Stimulated activated CD8-positive, alpha-beta memory T cell treated with anti-CD3 and anti-CD28 coated beads, Interleukin-4, amount 100 ng/mL, for 4 hours (primary cell): ENCODE results near the gene TUBG1.
"Not testable (repeated sequence)": the region's sequence is repeated elsewhere in the genome, so short reads cannot be mapped to it uniquely, and the experiment has no call there.

Experiments used
- DNase-seq, 2 donors: peaks; one replicate each; pipeline ENCODE4 v3.0.0-alpha.2; 2020; ENCODE audit warnings: low read depth in 2 of 2, low spot score in 1 of 2

TUBG1 gene

DNA sequence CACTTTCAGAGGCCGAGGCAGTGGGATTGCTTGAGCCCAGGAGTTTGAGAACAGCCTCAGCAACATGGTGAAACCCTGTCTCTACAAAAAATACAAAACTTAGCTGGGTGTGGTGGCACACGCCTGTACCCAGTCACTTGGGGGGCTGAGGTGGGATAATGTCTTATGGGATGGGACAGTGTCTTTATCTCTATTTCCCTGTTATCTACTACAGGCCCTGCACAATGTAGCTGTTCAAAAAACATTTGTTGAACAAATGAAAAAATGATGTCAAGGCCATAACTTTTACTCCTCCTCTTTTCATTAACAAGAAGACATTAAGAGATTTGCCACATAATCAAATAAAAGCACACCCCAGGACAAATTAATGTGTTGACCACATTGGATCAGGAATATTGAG lies 13.8 kb downstream of the TUBG1 start:
- DNase-seq, result no peak

DNA sequence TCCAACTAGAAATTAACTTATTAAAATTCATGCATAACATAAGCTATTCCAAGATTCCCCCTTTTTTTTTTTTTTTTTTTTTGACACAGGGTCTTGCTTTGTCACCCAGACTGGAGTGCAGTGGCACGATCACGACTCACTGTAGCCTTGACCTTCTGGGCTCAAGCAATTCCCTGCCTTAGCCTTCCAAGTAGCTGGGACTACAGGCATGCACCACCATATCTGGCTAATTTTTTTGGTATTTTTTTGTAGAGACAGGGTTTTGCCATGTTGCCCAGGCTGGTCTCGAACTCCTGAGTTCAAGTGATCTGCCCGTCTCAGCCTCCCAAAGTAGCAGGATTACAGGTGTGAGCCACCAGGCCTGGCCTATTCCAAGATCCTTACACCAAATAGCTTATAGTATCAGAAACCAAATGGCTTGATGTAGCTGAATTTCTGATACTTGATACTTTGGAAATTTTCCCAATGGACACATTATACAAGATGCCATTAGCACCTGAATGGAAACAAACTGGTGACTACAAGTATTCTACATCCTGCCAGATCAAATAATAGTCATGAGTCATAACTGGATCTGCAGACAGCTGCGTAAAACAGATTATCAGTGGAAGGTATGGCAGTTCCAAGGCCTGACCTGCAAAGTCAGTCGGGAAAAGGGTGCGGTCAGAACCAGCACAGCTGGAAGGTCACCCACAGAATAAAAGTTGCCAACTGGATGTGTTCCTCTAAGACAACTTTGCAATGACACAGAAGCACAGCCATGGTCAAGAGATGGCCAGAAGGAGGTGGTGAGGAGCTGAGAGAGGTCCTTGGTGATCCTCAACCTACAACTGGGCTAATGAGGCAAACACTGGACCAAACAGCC lies 14.5 kb downstream of the TUBG1 start:
- no peak for DNase-seq

DNA sequence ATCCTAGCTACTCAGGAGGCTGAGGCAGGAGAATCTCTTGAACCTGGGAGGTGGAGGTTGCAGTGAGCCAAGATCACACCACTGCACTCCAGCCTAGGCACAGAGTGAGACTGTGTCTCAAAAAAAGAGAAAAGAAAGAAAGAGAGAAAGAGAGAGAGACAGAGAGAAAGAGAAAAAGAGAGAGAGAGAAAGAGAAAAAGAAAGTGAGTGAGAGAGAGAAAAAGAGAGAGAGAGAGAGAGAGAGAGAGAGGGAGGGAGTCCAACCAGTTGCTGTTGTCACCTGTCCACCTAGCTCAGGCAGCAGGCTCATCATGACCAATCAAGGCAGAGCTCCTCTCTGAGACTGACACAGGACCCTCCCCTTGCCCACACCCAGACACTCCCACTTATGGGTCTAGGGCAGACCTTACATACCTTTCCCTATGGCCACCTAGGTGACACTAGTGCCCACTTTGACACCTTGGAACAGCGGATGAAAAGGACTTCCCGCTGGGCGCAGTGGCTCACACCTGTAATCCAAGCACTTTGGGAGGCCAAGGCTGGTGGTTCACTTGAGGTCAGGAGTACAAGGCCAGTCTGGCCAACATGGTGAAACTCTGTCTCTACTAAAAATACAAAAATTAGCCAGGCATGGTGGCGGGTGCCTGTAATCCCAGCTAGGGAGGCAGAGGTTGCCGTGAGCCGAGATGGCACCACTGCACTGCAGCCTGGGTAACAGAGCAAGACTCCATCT lies 17.7 kb downstream of the TUBG1 start:
- DNase-seq, result not testable (repeated sequence)

DNA sequence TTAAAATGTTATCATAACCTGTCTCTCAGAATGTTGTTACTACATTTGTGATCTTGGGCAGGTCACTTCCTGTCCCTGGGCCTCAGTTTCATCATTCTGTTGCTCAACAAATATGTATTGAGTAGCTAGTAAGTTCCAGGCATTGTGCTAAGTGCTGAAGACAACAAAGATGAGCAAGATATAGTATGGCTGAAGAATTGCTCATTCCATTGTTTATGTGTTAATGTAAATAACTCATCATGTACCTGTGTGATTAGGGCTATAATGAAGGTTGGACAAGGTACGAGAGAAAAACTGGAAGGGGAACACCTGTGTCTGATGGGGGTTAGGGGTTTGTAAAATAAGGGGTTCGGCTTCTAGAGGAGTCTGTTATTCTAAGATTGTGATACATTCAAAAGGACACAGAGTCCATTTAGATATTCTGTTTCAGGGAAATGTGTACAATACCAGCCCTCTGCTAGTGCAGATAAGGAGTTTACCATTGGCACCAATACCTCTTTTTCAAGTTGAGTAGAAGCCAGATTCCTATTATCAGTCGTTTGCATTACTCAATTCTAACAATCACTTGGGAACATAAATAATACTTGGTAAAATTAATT lies 20.0 kb downstream of the TUBG1 start:
- no peak for DNase-seq

DNA sequence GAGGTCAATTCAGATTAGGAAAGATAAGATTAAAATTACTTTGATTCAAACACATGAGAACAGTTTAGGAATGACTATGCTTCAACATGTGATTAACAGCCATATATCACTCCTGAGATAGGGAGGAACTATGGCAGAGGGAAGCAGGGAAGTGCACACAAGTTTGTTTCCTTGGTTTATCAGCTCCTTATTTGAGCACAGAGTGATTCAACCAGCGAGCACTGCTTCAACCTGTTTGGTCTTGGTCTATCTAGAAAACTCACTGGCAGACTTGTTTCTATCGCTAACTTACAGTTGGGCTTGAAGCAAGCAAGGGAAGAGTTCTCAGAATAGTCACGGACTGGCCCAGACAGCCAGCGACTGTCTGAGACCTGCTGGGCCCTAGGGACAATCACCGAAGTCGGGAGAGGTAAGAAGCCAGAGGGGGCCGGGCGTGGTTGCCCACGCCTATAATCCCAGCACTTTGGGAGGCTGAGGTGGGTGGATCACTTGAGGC lies 23.5 kb downstream of the TUBG1 start:
- DNase-seq, result no peak

DNA sequence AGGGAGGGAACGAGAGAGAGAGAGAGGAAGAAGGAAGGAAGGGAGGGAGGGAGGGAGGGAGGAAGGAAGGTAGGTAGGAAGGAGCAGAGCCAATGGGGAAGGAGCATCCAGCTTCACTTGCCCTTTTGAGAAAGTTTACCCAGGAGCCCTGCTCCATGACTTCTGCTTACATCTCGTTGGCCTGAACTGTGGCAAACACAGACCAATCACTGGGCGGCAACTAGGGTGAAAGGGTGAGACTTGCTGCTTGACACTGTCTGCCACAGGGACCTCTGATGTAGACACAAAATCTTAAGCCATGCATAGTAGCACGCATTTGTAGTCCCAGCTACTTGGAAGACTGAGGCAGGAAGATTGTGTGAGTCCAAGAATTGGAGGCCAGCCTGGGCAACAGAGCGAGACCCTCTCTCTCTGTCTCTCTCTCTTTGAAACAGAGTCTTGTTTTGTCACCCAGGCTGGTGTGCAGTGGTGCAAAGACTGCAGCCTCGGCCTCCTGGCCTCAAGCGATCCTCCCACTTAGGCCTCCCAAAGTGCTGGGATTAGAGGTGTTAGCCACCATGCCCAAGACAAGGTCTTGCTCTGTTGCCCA lies 30.1 kb downstream of the TUBG1 start:
- no peak for DNase-seq

DNA sequence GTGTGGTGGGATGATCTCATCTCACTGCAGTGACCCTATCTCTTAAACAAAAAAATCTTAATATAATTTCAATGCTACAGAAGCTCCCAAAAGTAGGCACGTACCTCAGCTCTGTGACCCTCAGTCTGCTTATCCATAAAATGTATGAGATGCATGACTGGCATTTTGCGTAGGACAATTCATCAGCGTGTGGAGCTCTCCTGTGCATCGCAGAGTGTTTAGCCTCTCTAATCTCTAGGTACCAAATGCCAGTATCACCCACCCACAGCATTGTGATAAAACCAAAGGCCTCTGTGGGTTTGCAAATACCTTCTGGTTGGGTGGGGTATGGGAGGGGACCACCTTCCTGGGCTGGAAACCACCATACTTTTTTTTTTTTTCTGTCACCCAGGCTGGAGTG lies 30.6 kb downstream of the TUBG1 start:
- DNase-seq, result no peak

DNA sequence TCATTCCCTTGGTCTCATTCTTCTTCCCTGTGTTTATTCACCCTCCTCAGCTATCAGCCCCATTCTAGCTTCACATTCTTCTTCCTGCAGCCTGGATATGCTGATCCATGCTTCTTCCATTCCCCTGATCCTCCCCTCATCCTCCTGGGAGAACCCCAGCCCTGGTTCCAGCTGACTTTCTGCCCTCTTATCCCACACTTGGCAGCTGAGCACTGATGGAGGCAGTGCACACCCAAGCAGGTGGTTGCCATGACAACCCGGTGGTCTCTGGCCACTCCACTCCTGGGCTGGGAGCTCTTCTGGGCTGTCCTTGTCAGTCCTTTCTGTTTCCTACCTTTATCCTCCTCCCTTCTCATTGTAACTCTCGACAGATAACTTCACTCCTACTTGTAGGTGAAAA lies 32.9 kb downstream of the TUBG1 start:
- no peak for DNase-seq

DNA sequence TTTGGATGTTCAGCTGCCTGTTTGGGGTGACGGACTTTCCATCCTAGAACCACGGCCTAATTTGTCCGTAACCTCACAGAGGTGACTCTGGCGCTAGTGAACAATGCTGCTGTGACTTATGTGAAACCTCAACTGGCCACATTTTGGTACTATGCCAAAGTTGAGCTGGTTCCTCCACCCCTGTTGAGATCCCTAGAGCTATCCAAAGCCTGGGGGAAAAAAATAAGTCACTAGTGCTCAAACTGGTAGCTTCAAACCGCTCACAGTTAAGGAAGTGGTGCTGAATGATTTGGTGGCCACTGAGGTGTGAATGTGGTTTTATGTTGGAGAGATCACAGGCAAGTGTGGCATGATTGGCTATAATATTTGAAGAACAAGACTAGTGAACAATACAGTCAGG lies 38.3 kb downstream of the TUBG1 start:
- no peak for DNase-seq

DNA sequence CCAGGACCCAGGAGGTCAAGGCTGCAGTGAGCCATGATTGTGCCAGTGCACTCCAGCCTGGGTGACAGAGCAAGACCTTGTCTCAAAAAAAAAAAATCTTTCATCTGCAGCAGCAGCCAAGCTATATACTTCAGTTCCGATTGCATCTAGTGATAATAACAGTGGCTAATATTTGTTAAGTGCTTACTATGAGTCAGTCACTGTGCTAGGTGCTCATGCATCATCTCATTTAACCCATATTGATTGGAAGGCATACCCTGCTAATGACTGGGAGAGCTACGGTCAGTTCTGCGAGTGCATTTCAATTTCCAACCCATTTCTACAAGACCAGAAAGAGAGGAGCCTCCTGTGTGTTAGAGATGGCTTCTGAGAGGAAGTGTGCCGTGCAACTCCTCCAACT lies 41.9 kb downstream of the TUBG1 start:
- no peak for DNase-seq

DNA sequence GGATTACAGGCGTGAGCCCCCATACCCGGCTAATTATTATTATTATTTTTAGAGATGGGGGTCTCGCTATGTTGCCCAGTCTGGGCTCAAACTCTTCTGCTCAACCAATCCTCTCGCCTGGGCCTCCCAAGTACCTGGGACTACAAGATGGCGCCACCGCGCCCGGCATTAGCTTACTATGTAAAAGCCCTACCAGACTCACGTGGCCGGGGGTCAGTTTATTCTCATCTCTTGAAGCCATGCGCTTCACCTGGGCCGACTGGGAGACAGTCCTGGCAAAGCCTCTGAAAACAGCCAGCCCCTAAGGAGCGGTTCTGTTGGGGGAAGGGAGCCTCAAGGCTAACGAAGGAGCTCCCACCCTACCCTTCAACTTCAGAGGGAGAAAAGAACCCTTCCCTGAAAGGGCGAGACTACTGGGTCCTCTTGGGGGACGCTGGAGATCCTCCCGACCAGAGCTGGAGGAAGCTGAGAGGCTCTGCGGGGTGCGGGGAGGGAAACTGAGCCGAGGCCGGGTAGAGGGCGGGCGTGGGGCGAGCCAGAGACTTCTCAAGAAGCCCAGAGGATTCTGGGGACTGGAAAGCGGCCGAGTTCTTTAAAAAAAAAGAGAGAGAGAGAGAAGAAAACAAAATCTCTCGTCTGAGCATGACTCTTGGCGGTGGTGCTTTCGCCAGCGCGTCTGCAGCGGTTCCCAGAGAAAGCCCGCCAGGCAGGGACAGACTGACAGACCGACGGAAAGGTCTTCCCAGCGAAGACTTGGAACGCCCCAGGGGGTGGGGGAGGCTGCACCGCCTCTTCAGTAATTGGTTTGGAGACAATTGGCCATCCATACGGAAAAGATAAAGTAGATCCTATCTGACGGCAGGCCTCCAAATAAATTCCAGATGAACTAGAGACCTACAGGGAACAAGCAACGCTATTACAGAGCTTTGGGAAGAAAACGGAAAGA lies 44.0 kb downstream of the TUBG1 start:
- DNase-seq, result no peak

DNA sequence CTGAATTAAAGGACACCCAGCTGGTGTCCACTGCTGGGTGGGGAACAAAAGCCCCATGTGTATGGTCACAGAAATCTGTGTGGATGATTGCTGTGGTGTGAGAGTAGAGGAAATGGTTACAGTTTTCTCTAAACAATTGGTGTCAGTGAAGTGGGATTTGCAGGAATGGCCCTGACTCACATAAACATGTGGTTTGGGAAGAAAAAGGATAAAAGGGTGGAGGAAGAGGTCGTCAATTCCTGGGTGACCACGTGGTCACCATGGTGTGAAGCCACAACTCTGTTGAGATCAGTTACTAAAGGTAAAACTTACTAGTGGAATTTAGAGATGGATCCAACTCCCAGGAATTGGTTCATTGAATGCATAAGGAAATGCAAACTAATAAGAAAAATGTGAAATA lies 46.0 kb downstream of the TUBG1 start:
- no peak for DNase-seq

DNA sequence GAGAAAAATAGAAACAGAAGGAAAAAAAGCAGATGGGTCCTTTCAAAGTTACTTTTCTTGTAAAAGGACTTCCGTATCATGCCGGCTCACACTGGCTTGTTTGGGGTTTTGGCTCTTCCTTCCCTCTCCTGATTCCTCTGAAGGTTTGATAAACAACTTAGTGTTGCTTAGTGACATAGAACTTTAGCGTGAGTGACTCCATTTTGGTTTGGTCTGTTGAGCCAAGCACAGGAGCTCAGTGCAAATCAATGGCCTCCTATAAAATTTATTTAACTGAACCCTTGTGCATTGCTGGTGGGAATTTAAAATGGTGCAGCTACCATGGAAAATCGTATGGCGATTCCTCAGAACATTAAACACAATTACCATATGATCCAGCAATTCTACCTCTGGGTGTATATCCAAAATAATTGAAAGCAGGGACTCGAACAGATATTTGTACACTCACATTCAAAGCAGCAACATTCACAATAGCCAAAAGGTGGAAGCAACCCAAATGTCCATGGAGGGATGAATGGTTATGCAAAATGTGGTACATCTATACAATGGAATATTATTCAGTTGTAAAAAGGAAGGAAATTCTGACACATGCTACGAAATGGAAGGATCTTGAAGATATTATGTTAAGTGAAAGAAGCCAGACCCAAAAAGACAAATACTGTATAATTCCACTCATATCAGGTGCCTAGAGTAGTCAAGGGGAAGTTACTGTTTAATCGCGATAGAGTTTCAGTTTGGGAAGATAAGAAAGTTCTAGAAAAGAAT lies 48.5 kb downstream of the TUBG1 start:
- no peak for DNase-seq

DNA sequence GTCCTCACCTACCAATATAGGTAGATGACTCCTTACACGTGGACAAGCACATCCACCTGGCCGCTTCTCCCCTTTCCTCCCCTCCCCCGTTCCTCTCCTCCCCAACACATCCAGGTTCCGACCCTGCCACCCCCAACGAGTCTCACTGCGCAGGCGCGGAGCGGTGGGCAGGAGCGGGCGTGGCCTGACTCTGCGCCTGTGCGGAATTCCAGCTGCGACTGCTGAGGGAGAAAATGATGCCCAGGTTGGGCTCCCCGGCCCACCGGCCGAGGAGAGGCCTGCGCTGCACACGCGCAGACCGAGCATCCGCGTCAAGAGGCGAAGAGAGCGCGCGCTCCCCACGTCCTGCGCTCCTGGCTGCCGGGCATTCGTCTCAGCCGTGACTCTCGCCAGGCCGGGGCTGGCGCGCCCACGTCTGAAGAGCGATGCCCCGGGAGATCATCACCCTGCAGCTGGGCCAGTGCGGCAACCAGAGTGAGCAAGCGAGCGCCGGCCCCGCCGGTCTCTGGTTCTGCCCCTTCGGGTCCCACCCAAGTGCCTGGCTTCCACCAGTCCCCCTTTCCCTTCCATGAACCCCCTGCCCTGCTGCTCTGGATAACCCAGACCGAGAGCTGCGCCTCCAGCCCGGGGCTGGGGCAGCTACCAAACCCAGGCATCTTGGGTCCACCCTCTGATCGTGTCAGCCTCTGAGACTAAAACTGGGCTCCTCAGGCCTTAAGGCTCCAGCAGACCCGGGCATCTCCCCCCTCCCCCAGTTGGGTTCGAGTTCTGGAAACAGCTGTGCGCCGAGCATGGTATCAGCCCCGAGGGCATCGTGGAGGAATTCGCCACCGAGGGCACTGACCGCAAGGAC lies 49.8 kb downstream of the TUBG1 start, which contains the start of gene TUBG2:
TUBG2 (plus strand) TSS at position 206 of the 853 bp plus-strand sequence; CDS start at position 426, 220 bp downstream.
- DNase-seq, result peak; percentile 59 to 60

DNA sequence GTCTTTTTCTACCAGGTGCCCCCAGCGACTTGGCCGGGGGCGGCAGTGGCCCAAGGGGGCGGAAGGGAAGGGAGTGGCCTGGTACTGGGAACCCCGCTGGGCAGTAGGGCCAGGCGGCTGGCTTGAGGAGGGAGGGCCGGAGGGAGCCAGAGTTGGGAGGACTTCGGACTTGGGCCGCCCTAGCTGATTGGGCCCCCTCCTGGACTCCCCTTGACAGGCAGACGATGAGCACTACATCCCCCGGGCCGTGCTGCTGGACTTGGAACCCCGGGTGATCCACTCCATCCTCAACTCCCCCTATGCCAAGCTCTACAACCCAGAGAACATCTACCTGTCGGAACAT lies 50.4 kb downstream of the TUBG1 start:
- not testable (repeated sequence) for DNase-seq

DNA sequence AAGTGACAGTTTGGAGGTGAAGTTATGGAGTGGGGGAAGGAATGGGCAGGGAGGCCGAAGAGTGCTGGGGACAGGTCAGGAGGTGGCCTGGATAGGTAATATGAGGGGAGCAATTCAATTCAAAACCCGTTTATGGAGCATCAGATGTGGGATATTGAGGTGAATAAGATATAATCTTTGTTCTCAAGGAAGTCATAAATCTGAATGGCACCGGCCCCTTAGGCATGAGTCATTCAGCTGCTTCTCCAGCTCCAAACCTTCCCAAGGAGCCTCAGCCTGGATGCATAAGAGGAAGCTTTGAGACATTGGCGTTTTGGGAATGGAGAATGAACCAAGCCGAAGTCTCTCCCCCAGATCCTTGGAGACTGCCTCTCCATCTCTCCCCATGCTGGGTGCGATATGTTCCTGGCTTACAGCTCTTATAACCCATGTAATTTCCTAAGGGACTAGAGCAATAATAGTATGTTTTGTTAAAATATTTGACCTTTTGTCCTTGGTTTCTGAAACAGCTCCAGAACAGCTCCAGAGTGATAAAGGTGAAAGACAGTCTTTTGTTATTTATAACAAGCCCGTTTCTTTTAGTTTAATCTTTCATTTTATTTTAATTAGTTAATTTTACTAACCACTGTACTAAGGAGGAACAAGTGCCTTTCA lies 51.3 kb downstream of the TUBG1 start:
- DNase-seq, result no peak
